ENCODE data around the gene GNPTAB. TPM values are rescaled to one million over a fixed set of nuclear protein-coding genes. Genes with fewer than 3 reads are reported as not detected.
A peak's percentile ranks its signal among the peaks of the same experiment; 100 is the strongest.

GNPTAB gene
- total RNA-seq, 2 experiments from 2014 or later, result 20.4 to 24.0 TPM

GRCh38 chr12:101749657-101750056, 81.1 kb downstream of the GNPTAB start:
- POLR2A ChIA-PET, result no interaction called here
- Mint-ChIP-seq H3K4me1 (no peaks in the 10 kb centered on the region), H3K9me3 (ENCODE audit: low read depth) (no peaks in the 10 kb centered on the region), H3K36me3 (ENCODE audit: low read depth) (peaks cover 25% of the 10 kb centered on the region), H3K4me3 (no peak overlapping the region), H3K27me3 (no peaks in the 10 kb centered on the region), H3K27ac (no peak overlapping the region)
- DNase-seq, result no peak
- CTCF ChIA-PET, result interaction anchor here (1.9 kb wide), 1 partner anchor 10 kb away, joined by 4 read pairs; no protein-coding TSS in a partner anchor
- ATAC-seq, result no peak
- intact Hi-C loops (cut with DNase I, micrococcal nuclease), result no loop called here

GRCh38 chr12:101748907-101749306, 81.9 kb downstream of the GNPTAB start:
- H3K27ac Mint-ChIP-seq, result no peak overlapping the region
- no peaks in the 10 kb centered on the region for H3K4me1 Mint-ChIP-seq
- peaks cover 25% of the 10 kb centered on the region for H3K36me3 Mint-ChIP-seq (ENCODE audit: low read depth)
- ChIA-PET CTCF (interaction anchor here (0.6 kb wide), 1 partner anchor 1597 kb away, joined by 3 read pairs; no protein-coding TSS in a partner anchor), POLR2A (no interaction called here)
- no peaks in the 10 kb centered on the region for H3K9me3 Mint-ChIP-seq (ENCODE audit: low read depth)
- no peak for DNase-seq
- no peak for ATAC-seq
- intact Hi-C loops (cut with DNase I, micrococcal nuclease), result no loop called here
- H3K4me3 Mint-ChIP-seq, result no peak overlapping the region
- no peaks in the 10 kb centered on the region for H3K27me3 Mint-ChIP-seq

- CTCF ChIA-PET, result interaction anchor here (0.7 to 1.6 kb wide), 3 partner anchors 9 to 93 kb away, joined by 3 to 6 read pairs (median 5); no protein-coding TSS in a partner anchor
- no peaks in the 10 kb centered on the region for H3K4me1 Mint-ChIP-seq
- DNase-seq, result no peak
Measured at GRCh38 chr12:101747697-101748096, 83.1 kb downstream of the GNPTAB start.

GRCh38 chr12:101746661-101747060, 84.1 kb downstream of the GNPTAB start:
- intact Hi-C loops (cut with DNase I, micrococcal nuclease), result no loop called here
- DNase-seq (no peak), ATAC-seq (no peak)
- POLR2A ChIA-PET, result interaction anchor here (0.7 kb wide), 1 partner anchor 29 kb away, joined by 7 read pairs; no protein-coding TSS in a partner anchor
- Mint-ChIP-seq H3K36me3 (ENCODE audit: low read depth) (peaks cover 24% of the 10 kb centered on the region), H3K4me1 (no peaks in the 10 kb centered on the region), H3K27ac (no peak overlapping the region), H3K27me3 (no peaks in the 10 kb centered on the region), H3K9me3 (ENCODE audit: low read depth) (no peaks in the 10 kb centered on the region), H3K4me3 (no peak overlapping the region)
- CTCF ChIA-PET, result interaction anchor here (0.6 to 1.6 kb wide), 6 partner anchors 9 to 456 kb away, joined by 3 to 6 read pairs (median 4); no protein-coding TSS in a partner anchor

More at GRCh38 chr12:101747697-101748096, 83.1 kb downstream of the GNPTAB start:
- intact Hi-C loops (cut with DNase I, micrococcal nuclease), result no loop called here
- no peak overlapping the region for H3K4me3 Mint-ChIP-seq
- no peaks in the 10 kb centered on the region for H3K27me3 Mint-ChIP-seq
- H3K9me3 Mint-ChIP-seq (ENCODE audit: low read depth), result no peaks in the 10 kb centered on the region
- H3K36me3 Mint-ChIP-seq (ENCODE audit: low read depth), result peaks cover 27% of the 10 kb centered on the region
- no peak for ATAC-seq
- POLR2A ChIA-PET, result no interaction called here
- H3K27ac Mint-ChIP-seq, result no peak overlapping the region

GRCh38 chr12:101746196-101746595, 84.6 kb downstream of the GNPTAB start:
- ChIA-PET POLR2A (no interaction called here), CTCF (interaction anchor here (1.1 to 1.6 kb wide), 4 partner anchors 9 to 94 kb away, joined by 3 to 6 read pairs (median 4); no protein-coding TSS in a partner anchor)
- H3K27me3 Mint-ChIP-seq, result no peaks in the 10 kb centered on the region
- no peaks in the 10 kb centered on the region for H3K9me3 Mint-ChIP-seq (ENCODE audit: low read depth)
- intact Hi-C loops (cut with DNase I, micrococcal nuclease), result no loop called here
- H3K4me1 Mint-ChIP-seq, result no peaks in the 10 kb centered on the region
- no peak overlapping the region for H3K27ac Mint-ChIP-seq
- H3K36me3 Mint-ChIP-seq (ENCODE audit: low read depth), result peaks cover 24% of the 10 kb centered on the region
- ATAC-seq (no peak), DNase-seq (no peak)
- no peak overlapping the region for H3K4me3 Mint-ChIP-seq

- Mint-ChIP-seq H3K27me3 (no peaks in the 10 kb centered on the region), H3K4me1 (no peaks in the 10 kb centered on the region), H3K36me3 (ENCODE audit: low read depth) (peaks cover 24% of the 10 kb centered on the region), H3K27ac (no peak overlapping the region), H3K9me3 (ENCODE audit: low read depth) (no peaks in the 10 kb centered on the region), H3K4me3 (no peak overlapping the region)
- intact Hi-C loops (cut with DNase I, micrococcal nuclease), result no loop called here
- ChIA-PET CTCF (interaction anchor here (1.1 kb wide), 1 partner anchor 10 kb away, joined by 3 read pairs; no protein-coding TSS in a partner anchor), POLR2A (no interaction called here)
- ATAC-seq (no peak), DNase-seq (no peak)
Measured at GRCh38 chr12:101745481-101745880, 85.3 kb downstream of the GNPTAB start.

- intact Hi-C loops (cut with DNase I, micrococcal nuclease), result no loop called here
- Mint-ChIP-seq H3K27ac (no peak overlapping the region), H3K4me1 (no peaks in the 10 kb centered on the region), H3K27me3 (no peaks in the 10 kb centered on the region), H3K9me3 (ENCODE audit: low read depth) (no peaks in the 10 kb centered on the region), H3K36me3 (ENCODE audit: low read depth) (peaks cover 16% of the 10 kb centered on the region), H3K4me3 (no peak overlapping the region)
- POLR2A ChIA-PET, result no interaction called here
- DNase-seq (no peak), ATAC-seq (no peak)
- CTCF ChIA-PET, result interaction anchor here (0.6 kb wide), 1 partner anchor 284 kb away, joined by 3 read pairs; no protein-coding TSS in a partner anchor
Measured at GRCh38 chr12:101743724-101744472, 86.9 kb downstream of the GNPTAB start.

GRCh38 chr12:101743242-101743641, 87.5 kb downstream of the GNPTAB start:
- ChIA-PET CTCF (no interaction called here), POLR2A (no interaction called here)
- Mint-ChIP-seq H3K27me3 (no peaks in the 10 kb centered on the region), H3K4me1 (no peaks in the 10 kb centered on the region), H3K9me3 (ENCODE audit: low read depth) (no peaks in the 10 kb centered on the region), H3K36me3 (ENCODE audit: low read depth) (peaks cover 13% of the 10 kb centered on the region), H3K4me3 (no peak overlapping the region), H3K27ac (peak overlapping the region; percentile 24)
- DNase-seq (no peak), ATAC-seq (no peak)
- intact Hi-C loops (cut with DNase I, micrococcal nuclease), result no loop called here

GRCh38 chr12:101740980-101741379, 89.8 kb downstream of the GNPTAB start:
- DNase-seq, result no peak
- Mint-ChIP-seq H3K36me3 (ENCODE audit: low read depth) (peaks cover 9% of the 10 kb centered on the region), H3K4me1 (no peaks in the 10 kb centered on the region), H3K27me3 (no peaks in the 10 kb centered on the region), H3K27ac (peak overlapping the region; percentile 31), H3K9me3 (ENCODE audit: low read depth) (no peaks in the 10 kb centered on the region), H3K4me3 (no peak overlapping the region)
- intact Hi-C loops (cut with DNase I, micrococcal nuclease), result no loop called here
- no peak for ATAC-seq
- CTCF ChIA-PET, result no interaction called here
- POLR2A ChIA-PET, result no interaction called here

- Mint-ChIP-seq H3K4me3 (no peak overlapping the region), H3K9me3 (ENCODE audit: low read depth) (no peaks in the 10 kb centered on the region), H3K4me1 (no peaks in the 10 kb centered on the region), H3K27ac (no peak overlapping the region), H3K27me3 (no peaks in the 10 kb centered on the region), H3K36me3 (ENCODE audit: low read depth) (peaks cover 8% of the 10 kb centered on the region)
- POLR2A ChIA-PET, result no interaction called here
- CTCF ChIA-PET, result no interaction called here
- intact Hi-C loops (cut with DNase I, micrococcal nuclease), result no loop called here
- ATAC-seq (no peak), DNase-seq (no peak)
Measured at GRCh38 chr12:101740566-101740965, 90.2 kb downstream of the GNPTAB start.

GRCh38 chr12:101738920-101739665, 91.7 kb downstream of the GNPTAB start, which contains the start of gene SYCP3:
TSS of gene SYCP3 (minus strand) at chr12:101739462. CDS start at chr12:101737935, 1,527 bp downstream.
- DNase-seq, result no peak
- Mint-ChIP-seq H3K36me3 (ENCODE audit: low read depth) (peaks cover 6% of the 10 kb centered on the region), H3K27ac (no peak within 1 kb of the TSS), H3K4me1 (no peaks in the 10 kb centered on the region), H3K4me3 (no peak within 1 kb of the TSS), H3K27me3 (no peaks in the 10 kb centered on the region), H3K9me3 (ENCODE audit: low read depth) (no peaks in the 10 kb centered on the region)
- POLR2A ChIA-PET, result no interaction called here
- CTCF ChIA-PET, result no interaction called here
- no peak for ATAC-seq
- intact Hi-C loops (cut with DNase I, micrococcal nuclease), result no loop called here

Measured in activated CD4-positive, alpha-beta T cell treated with anti-CD3 and anti-CD28 coated beads for 36 hours (primary cell).